EH (cell line): ENCODE measurements around the gene ADAM19.

Experiments used
- DNase-seq: peaks from one replicate; pipeline ENCODE4 v3.0.0-alpha.2; 2015; ENCODE audit warnings: low read depth

ADAM19 gene

GRCh38 chr5:157575381-157576020, at the start of gene ADAM19:
TSS of gene ADAM19 (minus strand) at chr5:157575775. CDS start at chr5:157575696, 79 bp downstream.
- DNase-seq, result peak; percentile 79

GRCh38 chr5:157624144-157624543, 48.6 kb upstream of the ADAM19 start:
- no peak for DNase-seq

- DNase-seq, result no peak
Measured at GRCh38 chr5:157620776-157621175, 45.2 kb upstream of the ADAM19 start.

- DNase-seq, result no peak
Measured at GRCh38 chr5:157618191-157618765, 42.7 kb upstream of the ADAM19 start.

GRCh38 chr5:157616785-157617184, 41.2 kb upstream of the ADAM19 start:
- DNase-seq, result no peak

- DNase-seq, result peak; percentile 20
Measured at GRCh38 chr5:157613385-157614245, 38.0 kb upstream of the ADAM19 start.

GRCh38 chr5:157612581-157612980, 37.0 kb upstream of the ADAM19 start:
- DNase-seq, result no peak

GRCh38 chr5:157611571-157612476, 36.2 kb upstream of the ADAM19 start:
- DNase-seq, result no peak

GRCh38 chr5:157610990-157611389, 35.4 kb upstream of the ADAM19 start:
- DNase-seq, result no peak

GRCh38 chr5:157608972-157609565, 33.5 kb upstream of the ADAM19 start:
- DNase-seq, result peak; percentile 87

GRCh38 chr5:157607371-157608161, 32.0 kb upstream of the ADAM19 start:
- DNase-seq, result peak; percentile 70

GRCh38 chr5:157606046-157606445, 30.5 kb upstream of the ADAM19 start:
- DNase-seq, result peak; percentile 49

GRCh38 chr5:157603333-157604190, 28.0 kb upstream of the ADAM19 start:
- peak; percentile 94 for DNase-seq

GRCh38 chr5:157602505-157602904, 26.9 kb upstream of the ADAM19 start:
- peak; percentile 36 for DNase-seq

GRCh38 chr5:157600252-157600651, 24.7 kb upstream of the ADAM19 start:
- peak; percentile 35 for DNase-seq

- DNase-seq, result no peak
Measured at GRCh38 chr5:157599565-157599964, 24.0 kb upstream of the ADAM19 start.

GRCh38 chr5:157598350-157598936, 22.9 kb upstream of the ADAM19 start:
- DNase-seq, result no peak

- DNase-seq, result no peak
Measured at GRCh38 chr5:157597277-157597676, 21.7 kb upstream of the ADAM19 start.

GRCh38 chr5:157596487-157596886, 20.9 kb upstream of the ADAM19 start:
- no peak for DNase-seq
